HUES64 (cell line): ENCODE data around the gene KLHL18.
A peak's percentile ranks its signal among the peaks of the same experiment; 100 is the strongest.
"Not testable (repeated sequence)": the region's sequence is repeated elsewhere in the genome, so short reads cannot be mapped to it uniquely, and the experiment has no call there.

Source experiments
- H3K27ac ChIP-seq: 2 replicates; pipeline ENCODE4 v1.7.0; 2013; ENCODE audit warnings: low read depth, low read length, inconsistent platforms
- H3K27me3 ChIP-seq: 2 replicates; pipeline ENCODE4 v1.6.1; 2013; ENCODE audit warnings: mild to moderate bottlenecking, low read length; ENCODE audit not compliant: insufficient read depth
- H3K36me3 ChIP-seq: 2 replicates; pipeline ENCODE4 v1.6.1; 2013; ENCODE audit warnings: mild to moderate bottlenecking, low read length; ENCODE audit not compliant: insufficient read depth
- H3K4me1 ChIP-seq: 2 replicates; pipeline ENCODE4 v1.6.1; 2013; ENCODE audit warnings: mild to moderate bottlenecking, low read length, moderate library complexity; ENCODE audit not compliant: insufficient read depth
- H3K4me3 ChIP-seq: 2 replicates; pipeline ENCODE4 v1.5.1; 2013; ENCODE audit warnings: mild to moderate bottlenecking, low read length, moderate library complexity
- H3K9ac ChIP-seq: 2 replicates; pipeline ENCODE4 v1.6.1; 2013; ENCODE audit warnings: mild to moderate bottlenecking, low read depth, low read length
- H3K9me3 ChIP-seq: 2 replicates; pipeline ENCODE4 v1.6.1; 2013; ENCODE audit warnings: low read depth, low read length; ENCODE audit not compliant: insufficient read depth
- WGBS: fragments of 150-250, 120-280 bp; methylation state at CpG from one replicate; pipeline ENCODE4 v1.1.7; 2013; ENCODE audit warnings: missing lambda C conversion rate; 5-methylcytosine and 5-hydroxymethylcytosine counted together

The KLHL18 gene

DNA sequence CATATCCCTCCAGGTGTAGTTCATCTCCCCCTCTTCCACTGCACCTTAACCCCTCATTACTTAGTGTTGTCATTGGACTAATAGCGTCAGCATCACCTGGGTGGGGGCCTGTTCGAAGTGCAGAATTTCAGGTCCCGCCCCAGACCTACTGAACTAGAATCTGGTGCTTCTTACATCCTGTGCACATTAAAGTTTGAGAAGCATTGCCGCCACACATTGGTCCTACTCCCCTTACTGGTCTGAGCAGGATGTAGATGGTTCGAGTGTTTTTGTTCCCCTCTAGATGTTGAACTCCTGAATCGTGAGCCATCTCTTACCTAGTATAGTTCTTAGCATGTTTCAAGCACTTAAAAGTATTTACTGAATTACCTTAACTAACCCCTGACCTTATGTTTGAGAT, 13.2 kb downstream of the KLHL18 start:
- peaks cover 14% of the 10 kb centered on the region for H3K36me3 ChIP-seq
- no peak overlapping the region for H3K27ac ChIP-seq
- no peak overlapping the region for H3K9ac ChIP-seq
- no peaks in the 10 kb centered on the region for H3K27me3 ChIP-seq
- 94% methylated on average over 6 of the region's 6 CpGs for WGBS
- H3K4me3 ChIP-seq: no peak overlapping the region
- H3K9me3 ChIP-seq: no peaks in the 10 kb centered on the region
- 0 out of 2 replicates have a peak, but pooled peaks cover 4% of the 10 kb centered on the region for H3K4me1 ChIP-seq

DNA sequence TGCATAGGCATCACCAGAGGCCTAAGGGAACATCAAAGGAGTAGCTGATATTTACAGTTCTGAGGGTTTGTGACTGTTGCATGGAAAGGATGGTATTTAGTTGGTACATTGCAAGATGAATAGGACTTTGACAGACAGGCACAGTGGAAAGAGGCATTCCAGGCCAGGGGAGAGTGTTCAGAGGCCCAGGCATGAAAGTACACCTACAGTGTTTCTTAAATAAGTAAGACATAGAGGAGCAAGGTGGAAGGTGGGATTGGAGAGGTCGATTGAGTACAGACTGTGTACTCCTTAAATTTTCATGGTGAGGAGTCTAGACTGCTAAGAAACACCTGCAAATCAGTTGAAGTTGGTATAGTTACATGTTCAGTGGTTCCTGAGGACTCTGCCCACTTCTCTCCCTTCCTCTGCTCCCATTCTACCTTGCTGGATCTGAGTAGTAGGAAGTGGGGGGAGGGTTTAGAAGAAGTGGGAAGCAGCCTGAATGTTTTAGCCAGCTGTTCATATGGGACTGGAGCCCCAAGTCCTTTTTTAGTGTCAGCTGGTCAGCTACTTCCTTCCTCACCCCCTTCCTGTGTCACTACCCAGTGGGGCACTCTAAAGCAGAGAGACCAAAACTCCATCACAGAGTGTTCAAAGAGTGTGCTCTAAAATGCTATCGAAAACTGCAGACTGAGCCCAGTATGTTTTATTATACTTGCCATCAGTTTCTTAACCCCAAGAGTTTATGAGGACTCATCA, 14.0 kb downstream of the KLHL18 start:
- 88% methylated on average over 2 of the region's 2 CpGs for WGBS
- Histone ChIP-seq H3K36me3 (peaks cover 12% of the 10 kb centered on the region; the same call in 1 of the 2 replicates), H3K4me3 (no peak overlapping the region), H3K27ac (no peak overlapping the region), H3K9ac (0 out of 2 replicates have a peak overlapping the region, but pooled peaks have one; percentile 11), H3K4me1 (0 out of 2 replicates have a peak, but pooled peaks cover 7% of the 10 kb centered on the region), H3K27me3 (no peaks in the 10 kb centered on the region), H3K9me3 (no peaks in the 10 kb centered on the region)

DNA sequence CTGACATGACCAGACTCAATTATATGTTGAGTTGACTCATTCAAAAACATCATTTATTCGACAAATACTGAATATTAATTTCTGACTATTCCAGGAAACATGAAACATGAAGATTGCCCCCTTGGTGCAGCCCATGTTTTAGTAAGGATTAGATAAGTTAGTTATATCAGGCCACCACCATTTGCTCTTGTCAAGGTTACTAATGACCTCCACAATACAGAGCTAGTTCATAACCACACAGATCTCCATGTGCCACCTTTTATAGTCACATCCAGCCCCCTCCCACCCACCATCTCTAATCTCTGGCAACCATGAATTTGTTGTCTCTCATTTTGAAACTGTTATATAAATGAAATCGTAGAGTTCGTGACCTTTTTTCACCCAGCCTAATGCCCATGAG, 15.7 kb downstream of the KLHL18 start:
- no peak overlapping the region for H3K27ac ChIP-seq
- H3K27me3 ChIP-seq: no peaks in the 10 kb centered on the region
- 100% methylated on average over 1 of the region's 3 CpGs for WGBS
- H3K36me3 ChIP-seq: peaks cover 19% of the 10 kb centered on the region; the same call in 1 of the 2 replicates
- no peaks in the 10 kb centered on the region for H3K9me3 ChIP-seq
- 0 out of 2 replicates have a peak, but pooled peaks cover 7% of the 10 kb centered on the region for H3K4me1 ChIP-seq
- no peak overlapping the region for H3K4me3 ChIP-seq
- no peak overlapping the region for H3K9ac ChIP-seq

DNA sequence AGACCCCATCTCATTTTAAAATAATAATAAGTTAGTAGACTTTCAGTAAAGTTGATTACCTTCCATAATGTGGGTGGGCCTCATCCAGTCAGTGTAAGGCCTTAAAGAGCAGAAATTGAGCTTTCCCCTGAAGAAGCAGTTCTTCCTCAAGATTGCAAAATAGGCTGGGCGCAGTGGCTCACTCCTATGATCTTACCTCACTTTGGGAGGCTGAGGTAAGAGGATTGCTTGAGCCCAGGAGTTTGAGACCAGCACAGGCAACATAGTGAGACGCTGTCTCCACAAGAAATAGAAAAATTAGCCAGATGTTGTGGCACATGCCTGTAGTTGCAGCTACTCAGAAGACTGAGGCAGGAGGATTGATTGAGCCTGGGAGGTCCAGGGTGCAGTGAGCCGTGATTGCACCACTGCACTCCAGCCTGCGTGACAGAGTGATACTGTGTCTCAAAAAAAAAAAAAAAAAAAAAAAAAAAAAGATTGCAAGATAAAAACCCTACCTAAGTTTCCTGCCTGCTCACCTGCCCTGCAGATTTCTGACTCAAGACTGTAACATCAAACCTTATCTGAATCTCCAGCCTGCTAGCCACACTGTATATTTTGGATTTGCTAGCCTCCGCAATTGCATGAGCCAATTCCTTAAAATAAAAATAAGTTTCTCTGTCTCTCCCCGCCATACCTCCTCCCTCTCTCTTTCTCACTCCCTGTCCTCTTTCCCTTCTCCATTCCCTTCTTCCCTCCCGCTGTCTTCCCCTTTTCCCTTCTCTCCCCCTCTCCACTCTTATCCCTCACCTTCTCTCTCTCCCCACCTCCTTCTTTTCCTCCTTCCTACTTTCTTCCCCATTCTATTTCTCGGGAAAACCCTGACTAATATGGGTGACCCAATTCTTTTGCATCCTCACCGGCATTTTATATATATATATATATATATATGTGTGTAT, 16.9 kb downstream of the KLHL18 start:
- Histone ChIP-seq H3K27me3 (no peaks in the 10 kb centered on the region), H3K9ac (no peak overlapping the region), H3K27ac (no peak overlapping the region), H3K4me3 (no peak overlapping the region), H3K4me1 (0 out of 2 replicates have a peak, but pooled peaks cover 7% of the 10 kb centered on the region), H3K9me3 (no peaks in the 10 kb centered on the region), H3K36me3 (peaks cover 17% of the 10 kb centered on the region; the same call in 1 of the 2 replicates)
- 93% methylated on average over 8 of the region's 9 CpGs for WGBS

DNA sequence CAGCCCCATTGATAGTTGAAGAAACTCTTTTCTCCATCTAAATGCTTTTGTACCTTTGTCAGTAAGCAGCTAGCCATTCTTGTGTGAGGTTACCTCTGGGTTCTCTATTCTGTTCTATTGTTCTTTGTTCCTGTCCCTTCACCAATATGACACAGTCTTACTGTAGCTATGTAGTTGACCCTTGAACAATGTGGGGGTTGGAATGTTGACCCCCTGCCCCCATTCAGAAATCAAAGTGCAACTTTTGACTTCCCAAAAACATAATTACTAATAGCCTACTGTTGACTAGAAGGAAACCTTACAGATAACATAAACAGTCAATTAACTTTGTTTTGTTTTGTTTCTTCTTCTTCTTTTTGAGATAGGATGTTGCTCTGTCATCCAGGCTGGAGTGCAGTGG, 18.7 kb downstream of the KLHL18 start:
- Histone ChIP-seq H3K9me3 (no peaks in the 10 kb centered on the region), H3K27me3 (no peaks in the 10 kb centered on the region), H3K27ac (no peak overlapping the region; the same call in 1 of the 2 replicates), H3K9ac (no peak overlapping the region), H3K4me1 (0 out of 2 replicates have a peak, but pooled peaks cover 7% of the 10 kb centered on the region), H3K36me3 (peaks cover 15% of the 10 kb centered on the region; the same call in 1 of the 2 replicates), H3K4me3 (no peak overlapping the region)

DNA sequence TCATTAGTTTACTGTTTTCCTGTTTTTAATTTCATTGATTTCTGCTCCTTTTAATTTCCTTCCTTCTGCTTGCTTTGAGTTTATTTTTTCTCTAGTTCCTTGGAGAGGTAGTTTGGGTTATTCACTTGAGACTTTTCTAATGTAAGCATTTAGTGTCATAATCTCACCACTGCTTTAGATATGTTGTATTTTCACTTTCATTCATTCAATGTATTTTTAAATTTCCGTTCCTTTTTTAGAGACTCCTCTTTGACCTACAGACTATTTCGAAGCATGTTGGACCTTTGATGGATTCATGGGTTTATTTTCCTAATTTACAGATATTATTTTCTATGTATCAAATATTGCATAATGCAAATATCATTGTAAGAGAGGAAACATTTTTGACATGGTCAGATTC, 23.3 kb downstream of the KLHL18 start:
- 83% methylated on average over 1 of the region's 2 CpGs for WGBS
- Histone ChIP-seq H3K4me1 (0 out of 2 replicates have a peak, but pooled peaks cover 4% of the 10 kb centered on the region), H3K9ac (no peak overlapping the region), H3K36me3 (peaks cover 17% of the 10 kb centered on the region), H3K27ac (no peak overlapping the region), H3K27me3 (no peaks in the 10 kb centered on the region), H3K4me3 (no peak overlapping the region), H3K9me3 (no peaks in the 10 kb centered on the region)

DNA sequence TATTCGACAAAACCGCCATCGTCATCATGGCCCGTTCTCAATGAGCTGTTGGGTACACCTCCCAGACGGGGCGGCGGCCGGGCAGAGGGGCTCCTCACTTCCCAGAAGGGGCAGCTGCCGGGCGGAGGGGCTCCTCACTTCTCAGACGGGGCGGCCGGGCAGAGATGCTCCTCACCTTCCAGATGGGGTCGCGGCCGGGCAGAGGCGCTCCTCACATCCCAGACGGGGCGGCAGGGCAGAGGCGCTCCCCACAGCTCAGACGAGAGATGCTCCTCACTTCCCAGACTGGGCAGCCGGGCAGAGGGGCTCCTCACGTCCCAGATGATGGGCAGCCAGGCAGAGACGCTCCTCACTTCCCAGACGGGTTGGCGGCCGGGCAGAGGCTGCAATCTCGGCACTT, 26.5 kb downstream of the KLHL18 start:
- not testable (repeated sequence) for H3K27me3 ChIP-seq, H3K36me3 ChIP-seq, H3K9ac ChIP-seq, H3K4me3 ChIP-seq, H3K4me1 ChIP-seq, H3K9me3 ChIP-seq, H3K27ac ChIP-seq
- WGBS: 96% methylated on average over 28 of the region's 28 CpGs

DNA sequence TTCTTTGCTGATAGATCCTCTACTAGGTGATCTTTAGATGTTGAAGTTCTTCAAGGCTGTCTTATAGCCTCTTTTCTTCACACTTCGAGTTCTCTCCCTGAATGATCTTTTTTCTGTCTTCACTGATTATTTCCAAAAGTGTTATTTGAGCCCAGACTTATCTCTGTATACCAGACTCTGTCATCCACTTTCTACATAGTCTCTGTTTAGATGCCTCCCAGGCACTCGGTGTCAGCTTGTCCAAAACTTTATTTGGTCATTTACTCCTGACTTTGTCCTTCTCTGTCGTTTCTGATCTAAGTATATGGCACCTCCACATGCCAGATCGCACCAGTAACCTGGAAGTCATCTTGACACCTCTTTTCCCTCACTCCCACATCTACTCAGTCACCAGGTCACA, 27.6 kb downstream of the KLHL18 start:
- Histone ChIP-seq H3K9ac (no peak overlapping the region), H3K36me3 (peaks cover 8% of the 10 kb centered on the region), H3K4me3 (no peak overlapping the region), H3K27ac (no peak overlapping the region), H3K9me3 (no peaks in the 10 kb centered on the region), H3K27me3 (no peaks in the 10 kb centered on the region), H3K4me1 (no peaks in the 10 kb centered on the region)
- WGBS: 93% methylated on average over 4 of the region's 4 CpGs

DNA sequence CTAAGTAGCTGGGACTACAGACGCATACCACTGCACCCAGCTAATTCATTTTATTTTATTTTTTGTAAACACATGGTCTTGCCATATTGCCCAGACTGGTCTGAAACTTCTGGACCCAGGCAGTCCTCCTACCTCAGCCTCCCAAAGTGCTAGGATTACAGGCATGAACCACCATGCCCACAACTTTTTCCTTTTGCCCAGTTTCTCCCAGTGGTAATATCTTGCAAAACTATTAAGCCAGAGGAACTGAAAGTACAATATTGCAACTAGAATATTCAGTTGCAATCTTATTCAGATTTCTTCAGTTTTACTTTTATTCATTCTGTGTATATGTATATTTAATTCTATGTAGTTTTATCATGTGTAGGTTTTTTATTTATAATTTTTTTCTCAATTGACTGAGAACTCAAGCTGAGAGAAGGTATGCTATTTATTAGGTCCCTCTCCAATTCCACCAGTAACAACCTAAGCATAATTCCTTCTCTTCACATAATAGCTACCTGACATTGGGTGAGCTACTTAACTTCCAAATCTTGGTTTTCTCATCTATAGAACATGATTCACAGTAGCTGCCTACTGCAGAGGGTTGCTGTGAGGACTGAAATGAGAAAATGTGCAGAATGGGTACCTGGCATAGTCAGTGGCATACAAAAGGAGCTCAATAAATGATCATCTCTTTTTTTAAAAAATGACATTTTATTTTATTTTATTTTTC, 30.8 kb downstream of the KLHL18 start:
- Histone ChIP-seq H3K4me1 (no peaks in the 10 kb centered on the region), H3K4me3 (no peak overlapping the region), H3K27ac (no peak overlapping the region), H3K27me3 (no peaks in the 10 kb centered on the region), H3K9ac (no peak overlapping the region), H3K9me3 (no peaks in the 10 kb centered on the region), H3K36me3 (0 out of 2 replicates have a peak, but pooled peaks cover 3% of the 10 kb centered on the region)
- WGBS: 96% methylated on average over 1 of the region's 1 CpG

DNA sequence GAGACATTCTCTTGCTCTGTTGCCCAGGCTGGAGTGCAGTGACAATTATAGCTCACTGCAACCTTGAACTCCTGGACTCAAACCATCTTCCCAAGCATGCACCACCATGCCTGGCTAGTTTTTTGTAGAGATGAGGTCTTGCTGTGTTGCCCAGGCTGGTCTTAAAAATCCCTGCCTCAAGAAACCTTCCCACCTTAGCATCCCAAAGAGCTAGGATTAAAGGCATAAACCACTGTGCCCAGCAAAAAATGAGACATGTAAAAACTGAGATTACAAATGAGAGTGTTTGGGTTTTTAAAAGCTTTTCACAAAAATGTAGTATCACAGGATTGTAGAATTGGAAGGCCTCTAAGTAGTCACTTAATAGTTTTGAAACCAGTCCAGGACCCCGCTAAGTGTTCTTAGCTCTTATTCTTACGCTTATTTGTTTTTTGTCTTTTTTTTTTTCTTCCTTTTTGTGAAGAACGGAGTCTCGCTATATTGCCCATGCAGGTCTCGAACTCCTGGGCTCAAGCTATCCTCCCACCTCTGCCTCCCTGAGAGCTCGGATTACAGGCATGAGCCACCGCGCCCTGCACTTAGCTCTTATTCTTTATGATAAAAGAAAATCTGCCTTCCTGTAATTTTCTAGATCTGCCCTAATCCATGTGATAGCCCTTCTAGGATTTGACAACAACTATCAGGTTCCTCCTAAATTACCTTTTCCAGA, 31.5 kb downstream of the KLHL18 start:
- Histone ChIP-seq H3K27ac (no peak overlapping the region), H3K27me3 (no peaks in the 10 kb centered on the region), H3K4me3 (no peak overlapping the region), H3K9me3 (no peaks in the 10 kb centered on the region), H3K9ac (no peak overlapping the region), H3K4me1 (no peaks in the 10 kb centered on the region), H3K36me3 (0 out of 2 replicates have a peak, but pooled peaks cover 3% of the 10 kb centered on the region)
- 90% methylated on average over 8 of the region's 8 CpGs for WGBS
